ENCODE data around the gene TEX54.

TEX54 gene

GRCh38 chr11:62788991-62789390 is 43.6 kb downstream of the TEX54 start:
- no peak overlapping the region for H3K4me3 ChIP-seq
- H3K9ac ChIP-seq (ENCODE audit: insufficient read length), result no peak overlapping the region
- no peaks in the 10 kb centered on the region for H3K9me3 ChIP-seq (ENCODE audit: low read depth, low read length)
- H3K27ac ChIP-seq, result peak overlapping the region; percentile 51; the same call in 1 of the 2 replicates
- H3K36me3 ChIP-seq (ENCODE audit: insufficient read depth, low read length), result peaks cover 41% of the 10 kb centered on the region
- no peak for TF ChIP-seq FOXP2 (optimal IDR thresholded peaks at IDR 0.05; ENCODE audit: control extremely low read depth, extremely low read length, insufficient read depth)
- no peak for TF ChIP-seq POLR2AphosphoS5 (IDR thresholded peaks at IDR 0.05; ENCODE audit: borderline replicate concordance, low read depth, low read length)
- no peak for TF ChIP-seq EZH2 (IDR thresholded peaks at IDR 0.05)
- no peak for DNase-seq (ENCODE audit: low read depth, low spot score)

GRCh38 chr11:62787005-62787759 is 45.5 kb downstream of the TEX54 start, which contains the start of gene TMEM179B:
TSS of gene TMEM179B (plus strand) at chr11:62787402. CDS start at chr11:62787432, 30 bp downstream.
- Histone ChIP-seq H3K4me3 (peak within 1 kb of the TSS; percentile 85), H3K27ac (peak within 1 kb of the TSS; percentile 89), H3K9ac (ENCODE audit: insufficient read length) (peak within 1 kb of the TSS; percentile 92), H3K9me3 (ENCODE audit: low read depth, low read length) (no peaks in the 10 kb centered on the region), H3K36me3 (ENCODE audit: insufficient read depth, low read length) (peaks cover 32% of the 10 kb centered on the region)
- no peak for TF ChIP-seq FOXP2 (optimal IDR thresholded peaks at IDR 0.05; ENCODE audit: control extremely low read depth, extremely low read length, insufficient read depth)
- TF ChIP-seq EZH2 (IDR thresholded peaks at IDR 0.05), result no peak
- peak; percentile 99 for TF ChIP-seq POLR2AphosphoS5 (IDR thresholded peaks at IDR 0.05; ENCODE audit: borderline replicate concordance, low read depth, low read length)
- peak; percentile 88 for DNase-seq (ENCODE audit: low read depth, low spot score)

- Histone ChIP-seq H3K9ac (ENCODE audit: insufficient read length) (peak overlapping the region; percentile 92), H3K4me3 (peak overlapping the region; percentile 85), H3K27ac (peak overlapping the region; percentile 89), H3K9me3 (ENCODE audit: low read depth, low read length) (no peaks in the 10 kb centered on the region), H3K36me3 (ENCODE audit: insufficient read depth, low read length) (peaks cover 35% of the 10 kb centered on the region)
- no peak for DNase-seq (ENCODE audit: low read depth, low spot score)
- no peak for TF ChIP-seq EZH2 (IDR thresholded peaks at IDR 0.05)
- no peak for TF ChIP-seq FOXP2 (optimal IDR thresholded peaks at IDR 0.05; ENCODE audit: control extremely low read depth, extremely low read length, insufficient read depth)
- no peak for TF ChIP-seq POLR2AphosphoS5 (IDR thresholded peaks at IDR 0.05; ENCODE audit: borderline replicate concordance, low read depth, low read length)
These were observed 46.2 kb downstream of the TEX54 start for GRCh38 chr11:62786318-62787004.

- H3K27ac ChIP-seq, result no peak overlapping the region
- H3K9ac ChIP-seq (ENCODE audit: insufficient read length), result no peak overlapping the region
- H3K9me3 ChIP-seq (ENCODE audit: low read depth, low read length), result no peaks in the 10 kb centered on the region
- peaks cover 35% of the 10 kb centered on the region for H3K36me3 ChIP-seq (ENCODE audit: insufficient read depth, low read length)
- no peak for DNase-seq (ENCODE audit: low read depth, low spot score)
- TF ChIP-seq EZH2 (IDR thresholded peaks at IDR 0.05) (no peak), FOXP2 (optimal IDR thresholded peaks at IDR 0.05; ENCODE audit: control extremely low read depth, extremely low read length, insufficient read depth) (no peak), POLR2AphosphoS5 (IDR thresholded peaks at IDR 0.05; ENCODE audit: borderline replicate concordance, low read depth, low read length) (no peak)
- H3K4me3 ChIP-seq, result no peak overlapping the region
These were observed 49.9 kb downstream of the TEX54 start for GRCh38 chr11:62782753-62783152.
